Measurements from ENCODE around the gene MINDY1. TPM values are rescaled to one million over a fixed set of nuclear protein-coding genes. Genes with fewer than 3 reads are reported as not detected.

Gene MINDY1
- total RNA-seq, 2 donors from 2014 or later = 40.4 to 43.1 TPM

GRCh38 chr1:151050051-151050688 lies 43.5 kb upstream of the MINDY1 start:
- no peaks in the 10 kb centered on the region for H3K9me3 ChIP-seq
- H3K27ac ChIP-seq = no peak overlapping the region
- no peak overlapping the region for H3K9ac ChIP-seq (ENCODE audit: low read depth in 2 of 2, low read length in 2 of 2)
- H3K4me3 ChIP-seq = no peak overlapping the region
- H3K27me3 ChIP-seq = no peaks in the 10 kb centered on the region
- no peak for TF ChIP-seq CTCF (IDR thresholded peaks at IDR 0.05)
- peaks cover 7% of the 10 kb centered on the region for H3K4me1 ChIP-seq
- no peak for DNase-seq
- intact Hi-C loops (cut with DNase I) = no loop called here
- H3K36me3 ChIP-seq = peaks cover 29% of the 10 kb centered on the region

GRCh38 chr1:151049458-151049857 lies 42.8 kb upstream of the MINDY1 start:
- H3K4me3 ChIP-seq = no peak overlapping the region
- no peak overlapping the region for H3K27ac ChIP-seq
- H3K9ac ChIP-seq (ENCODE audit: low read depth in 2 of 2, low read length in 2 of 2) = no peak overlapping the region
- intact Hi-C loops (cut with DNase I) = no loop called here
- peaks cover 7% of the 10 kb centered on the region for H3K4me1 ChIP-seq
- H3K27me3 ChIP-seq = no peaks in the 10 kb centered on the region
- no peak for DNase-seq
- no peak for TF ChIP-seq CTCF (IDR thresholded peaks at IDR 0.05)
- H3K36me3 ChIP-seq = peaks cover 22% of the 10 kb centered on the region
- H3K9me3 ChIP-seq = no peaks in the 10 kb centered on the region

- H3K27me3 ChIP-seq = no peaks in the 10 kb centered on the region
- peak overlapping the region; percentile 74 for H3K27ac ChIP-seq
- no peaks in the 10 kb centered on the region for H3K9me3 ChIP-seq
- peaks cover 7% of the 10 kb centered on the region for H3K4me1 ChIP-seq
- DNase-seq = no peak
- H3K9ac ChIP-seq (ENCODE audit: low read depth in 2 of 2, low read length in 2 of 2) = peak overlapping the region; percentile 77 to 79
- peak; percentile 40 for TF ChIP-seq CTCF (IDR thresholded peaks at IDR 0.05)
- H3K4me3 ChIP-seq = peak overlapping the region; percentile 62
- peaks cover 14% of the 10 kb centered on the region for H3K36me3 ChIP-seq
- intact Hi-C loops (cut with DNase I) = no loop called here
These were observed 41.9 kb upstream of the MINDY1 start for GRCh38 chr1:151048645-151049032.

- H3K4me1 ChIP-seq = peaks cover 7% of the 10 kb centered on the region
- no peaks in the 10 kb centered on the region for H3K9me3 ChIP-seq
- peak overlapping the region; percentile 74 for H3K27ac ChIP-seq
- peak overlapping the region; percentile 77 to 79 for H3K9ac ChIP-seq (ENCODE audit: low read depth in 2 of 2, low read length in 2 of 2)
- intact Hi-C loops (cut with DNase I) = no loop called here
- no peaks in the 10 kb centered on the region for H3K27me3 ChIP-seq
- peaks cover 8% of the 10 kb centered on the region for H3K36me3 ChIP-seq
- H3K4me3 ChIP-seq = peak overlapping the region; percentile 62
- peak; percentile 76 for DNase-seq
- no peak for TF ChIP-seq CTCF (IDR thresholded peaks at IDR 0.05)
These were observed 41.4 kb upstream of the MINDY1 start for GRCh38 chr1:151047925-151048644.

- no peaks in the 10 kb centered on the region for H3K9me3 ChIP-seq
- intact Hi-C loops (cut with DNase I) = no loop called here
- H3K4me3 ChIP-seq = peak within 1 kb of the TSS; percentile 62
- peak within 1 kb of the TSS; percentile 74 for H3K27ac ChIP-seq
- TF ChIP-seq CTCF (IDR thresholded peaks at IDR 0.05) = no peak
- H3K9ac ChIP-seq (ENCODE audit: low read depth in 2 of 2, low read length in 2 of 2) = peak within 1 kb of the TSS; percentile 77 to 79
- no peaks in the 10 kb centered on the region for H3K27me3 ChIP-seq
- peaks cover 7% of the 10 kb centered on the region for H3K36me3 ChIP-seq
- peaks cover 7% of the 10 kb centered on the region for H3K4me1 ChIP-seq
- DNase-seq = peak; percentile 76
These were observed 40.9 kb upstream of the MINDY1 start, which contains the start of gene C1orf56 for GRCh38 chr1:151047591-151047924. Gene C1orf56, plus strand, starts transcription at chr1:151047751. Its CDS starts 97 bp downstream, at chr1:151047848.
